ENCODE measurements around the gene ST6GALNAC3.
"Not testable (repeated sequence)": the region's sequence is repeated elsewhere in the genome, so short reads cannot be mapped to it uniquely, and the experiment has no call there.

The ST6GALNAC3 gene

GRCh38 chr1:76074321-76075187 is at the start of gene ST6GALNAC3:
Gene ST6GALNAC3 (plus strand): TSS chr1:76074746.
- peak; percentile 55 to 60 for DNase-seq (ENCODE audit: low read depth in 2 of 2)

- no peak for DNase-seq (ENCODE audit: low read depth in 2 of 2)
These were observed 47.2 kb upstream of the ST6GALNAC3 start for GRCh38 chr1:76027341-76027740.

GRCh38 chr1:76029331-76029730 is 45.2 kb upstream of the ST6GALNAC3 start:
- no peak for DNase-seq (ENCODE audit: low read depth in 2 of 2)

- DNase-seq (ENCODE audit: low read depth in 2 of 2), result no peak
These were observed 43.0 kb upstream of the ST6GALNAC3 start for GRCh38 chr1:76031496-76031895.

- no peak for DNase-seq (ENCODE audit: low read depth in 2 of 2)
These were observed 40.6 kb upstream of the ST6GALNAC3 start for GRCh38 chr1:76033800-76034475.

- no peak for DNase-seq (ENCODE audit: low read depth in 2 of 2)
These were observed 39.5 kb upstream of the ST6GALNAC3 start for GRCh38 chr1:76035053-76035452.

- DNase-seq (ENCODE audit: low read depth in 2 of 2), result no peak
These were observed 37.2 kb upstream of the ST6GALNAC3 start for GRCh38 chr1:76037324-76037723.

GRCh38 chr1:76038287-76039004 is 36.1 kb upstream of the ST6GALNAC3 start:
- DNase-seq (ENCODE audit: low read depth in 2 of 2), result no peak

- no peak for DNase-seq (ENCODE audit: low read depth in 2 of 2)
These were observed 28.4 kb upstream of the ST6GALNAC3 start for GRCh38 chr1:76046149-76046548.

GRCh38 chr1:76048219-76048618 is 26.3 kb upstream of the ST6GALNAC3 start:
- no peak for DNase-seq (ENCODE audit: low read depth in 2 of 2)

GRCh38 chr1:76048926-76049325 is 25.6 kb upstream of the ST6GALNAC3 start:
- DNase-seq (ENCODE audit: low read depth in 2 of 2), result no peak

- no peak for DNase-seq (ENCODE audit: low read depth in 2 of 2)
These were observed 25.0 kb upstream of the ST6GALNAC3 start for GRCh38 chr1:76049498-76049897.

- DNase-seq (ENCODE audit: low read depth in 2 of 2), result not testable (repeated sequence)
These were observed 24.5 kb upstream of the ST6GALNAC3 start for GRCh38 chr1:76050073-76050472.

- DNase-seq (ENCODE audit: low read depth in 2 of 2), result no peak
These were observed 21.5 kb upstream of the ST6GALNAC3 start for GRCh38 chr1:76053021-76053420.

- DNase-seq (ENCODE audit: low read depth in 2 of 2), result no peak
These were observed 20.2 kb upstream of the ST6GALNAC3 start for GRCh38 chr1:76054359-76054758.

GRCh38 chr1:76055987-76056386 is 18.6 kb upstream of the ST6GALNAC3 start:
- no peak for DNase-seq (ENCODE audit: low read depth in 2 of 2)

- no peak for DNase-seq (ENCODE audit: low read depth in 2 of 2)
These were observed 15.1 kb upstream of the ST6GALNAC3 start for GRCh38 chr1:76059451-76059850.

- no peak for DNase-seq (ENCODE audit: low read depth in 2 of 2)
These were observed 9.3 kb upstream of the ST6GALNAC3 start for GRCh38 chr1:76065270-76065669.

- no peak for DNase-seq (ENCODE audit: low read depth in 2 of 2)
These were observed 8.2 kb upstream of the ST6GALNAC3 start for GRCh38 chr1:76066394-76066793.

- DNase-seq (ENCODE audit: low read depth in 2 of 2), result no peak
These were observed 6.0 kb upstream of the ST6GALNAC3 start for GRCh38 chr1:76068542-76068941.

- no peak for DNase-seq (ENCODE audit: low read depth in 2 of 2)
These were observed 5.5 kb upstream of the ST6GALNAC3 start for GRCh38 chr1:76068953-76069561.

- no peak for DNase-seq (ENCODE audit: low read depth in 2 of 2)
These were observed 4.0 kb upstream of the ST6GALNAC3 start for GRCh38 chr1:76070538-76070937.

Measured in stimulated activated CD4-positive, alpha-beta T cell treated with anti-CD3 and anti-CD28 coated beads, Interleukin-12 subunit alpha, Interleukin-12 subunit beta, amount 100 ng/mL, for 24 hours (primary cell).